DMS53 treated with DMSO at 0.1 percent for 48 hours (cell line): Measurements from ENCODE around the gene THUMPD3.

Source experiments
- DNase-seq: peaks from one replicate; lab custom pipeline; 2025; ENCODE audit not compliant: unreplicated experiment; lab: John Stamatoyannopoulos, UW

Gene THUMPD3

DNA sequence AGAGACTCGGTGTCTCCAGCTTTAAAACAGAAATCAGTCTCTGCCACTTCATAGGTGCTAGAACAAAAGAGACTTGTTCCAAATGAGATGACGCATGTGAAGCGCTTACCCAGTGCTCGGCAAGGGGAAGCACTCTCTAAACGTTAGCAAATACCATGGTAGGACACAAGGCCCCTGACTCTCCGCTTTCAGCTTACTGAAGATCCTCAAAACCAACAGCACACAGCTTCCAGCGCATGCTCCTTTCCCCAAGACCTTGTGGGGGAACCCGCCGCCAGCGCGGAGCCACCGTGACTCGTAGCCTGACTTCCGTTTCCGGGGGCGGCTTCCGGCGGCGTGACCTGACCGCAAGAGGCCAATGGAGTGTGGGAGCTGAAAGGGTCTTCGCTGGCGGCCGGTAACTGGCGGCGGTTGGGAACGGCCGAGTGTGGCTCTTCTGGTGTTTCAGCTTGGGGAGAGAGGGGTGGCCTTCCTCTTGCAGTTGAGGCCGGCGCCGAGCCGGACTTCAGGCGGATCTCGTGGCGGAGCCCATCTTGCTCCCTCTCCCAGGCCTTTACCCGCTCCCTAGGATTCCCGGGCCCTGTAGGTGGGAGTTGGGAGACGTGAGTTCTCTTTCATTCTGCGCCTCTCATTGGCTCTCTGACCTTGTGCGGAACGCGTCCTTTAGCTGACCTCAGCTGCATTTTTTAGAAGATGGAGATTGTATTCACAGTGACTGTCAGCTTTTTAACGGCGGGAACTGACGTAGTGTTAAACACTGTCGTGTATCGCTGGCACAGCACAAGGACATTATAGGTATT is at the start of gene THUMPD3:
THUMPD3 (plus strand) TSS at position 324 of the 800 bp plus-strand sequence. CDS start 2,015 bp downstream, outside the sequence.
- peak; percentile 24 for DNase-seq

- DNase-seq, result no peak
Measured at GRCh38 chr3:9314796-9315195, 48.1 kb upstream of the THUMPD3 start.

DNA sequence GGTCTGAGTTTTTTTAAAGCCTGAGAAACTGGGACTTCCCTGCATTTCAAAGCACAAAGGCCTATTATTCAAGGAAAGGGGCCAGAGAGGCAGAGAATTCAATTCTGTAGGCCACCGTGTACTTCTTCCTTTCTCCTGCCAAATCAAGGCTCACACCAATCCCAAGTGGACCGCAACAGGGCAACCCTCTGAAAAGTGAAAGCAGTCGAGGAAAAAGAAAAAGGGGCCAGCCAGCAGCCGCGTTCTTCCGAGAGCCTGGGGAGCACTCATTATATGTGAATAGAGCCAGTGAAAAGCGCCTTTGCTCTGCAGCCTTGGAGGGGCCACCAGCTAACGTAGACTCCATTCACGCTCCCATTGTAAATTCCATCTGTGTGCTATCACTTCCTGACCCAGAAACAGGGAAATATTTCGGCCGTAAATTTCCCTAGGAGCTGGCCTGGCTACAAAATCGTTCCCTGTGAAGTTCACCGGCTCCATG is 45.9 kb upstream of the THUMPD3 start:
- DNase-seq, result no peak

DNA sequence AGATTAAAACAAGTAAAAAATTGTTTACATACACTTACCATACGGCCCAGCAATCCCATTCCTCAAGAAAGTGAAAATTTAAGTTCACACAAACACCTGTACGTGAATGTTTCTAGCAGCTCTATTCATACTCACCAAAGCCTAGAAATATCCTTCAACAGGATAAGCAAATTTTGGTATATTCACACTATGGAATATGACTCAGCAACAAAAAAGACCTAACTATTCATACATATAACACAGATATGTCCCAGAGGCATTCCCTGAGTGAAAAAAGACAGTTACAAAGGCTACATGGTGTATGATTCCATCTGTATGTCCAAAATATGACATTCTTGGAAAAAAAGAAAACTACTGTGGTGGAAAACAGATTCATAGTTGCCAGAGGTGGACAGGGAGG is 40.1 kb upstream of the THUMPD3 start:
- DNase-seq, result no peak

DNA sequence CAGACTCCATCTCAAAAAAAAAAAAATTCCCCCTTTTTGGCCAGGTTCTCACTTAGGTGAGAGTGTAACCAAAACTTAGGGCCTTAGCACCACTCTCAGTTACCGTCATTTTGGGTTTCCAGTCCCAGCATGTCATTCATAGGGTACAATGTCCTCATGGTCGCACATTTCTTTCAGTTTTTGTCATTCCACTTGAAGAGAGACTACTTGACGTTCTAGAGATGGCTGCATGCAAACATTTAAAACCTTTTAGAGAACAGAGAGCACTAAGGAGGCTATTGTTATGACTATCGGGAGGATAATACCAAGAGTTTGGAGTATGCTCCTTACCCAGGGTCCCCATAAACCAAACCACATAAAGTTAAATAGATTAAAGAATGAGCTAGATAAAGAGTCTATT is 37.9 kb upstream of the THUMPD3 start:
- no peak for DNase-seq

GRCh38 chr3:9327578-9327977 is 35.3 kb upstream of the THUMPD3 start:
- no peak for DNase-seq

DNA sequence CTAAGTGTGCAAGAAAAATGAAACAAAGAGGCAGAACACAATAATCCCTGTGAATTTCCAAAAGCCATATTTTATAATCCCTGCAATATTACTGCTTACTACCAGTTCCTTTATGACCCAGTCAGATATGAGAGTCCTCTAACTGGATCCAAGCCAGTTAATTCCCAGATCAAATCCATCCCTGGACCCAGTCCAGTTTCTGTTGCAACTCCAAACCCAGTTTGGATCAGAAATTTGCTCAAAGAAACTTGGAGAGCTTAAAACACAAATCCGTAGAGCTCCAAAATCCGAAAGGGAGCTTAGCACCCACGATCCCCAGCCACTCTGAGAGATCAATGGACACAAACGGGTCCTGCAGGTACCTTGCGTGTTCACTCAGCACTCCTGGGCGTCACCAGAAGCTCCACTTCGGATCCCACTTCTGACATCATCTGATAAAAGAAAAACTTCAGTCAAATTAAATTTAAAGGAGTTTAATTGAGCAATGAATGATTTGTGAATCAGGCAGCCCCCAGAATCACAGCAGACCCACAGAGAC is 32.6 kb upstream of the THUMPD3 start:
- no peak for DNase-seq

- no peak for DNase-seq
Measured at GRCh38 chr3:9331171-9331570, 31.7 kb upstream of the THUMPD3 start.

DNA sequence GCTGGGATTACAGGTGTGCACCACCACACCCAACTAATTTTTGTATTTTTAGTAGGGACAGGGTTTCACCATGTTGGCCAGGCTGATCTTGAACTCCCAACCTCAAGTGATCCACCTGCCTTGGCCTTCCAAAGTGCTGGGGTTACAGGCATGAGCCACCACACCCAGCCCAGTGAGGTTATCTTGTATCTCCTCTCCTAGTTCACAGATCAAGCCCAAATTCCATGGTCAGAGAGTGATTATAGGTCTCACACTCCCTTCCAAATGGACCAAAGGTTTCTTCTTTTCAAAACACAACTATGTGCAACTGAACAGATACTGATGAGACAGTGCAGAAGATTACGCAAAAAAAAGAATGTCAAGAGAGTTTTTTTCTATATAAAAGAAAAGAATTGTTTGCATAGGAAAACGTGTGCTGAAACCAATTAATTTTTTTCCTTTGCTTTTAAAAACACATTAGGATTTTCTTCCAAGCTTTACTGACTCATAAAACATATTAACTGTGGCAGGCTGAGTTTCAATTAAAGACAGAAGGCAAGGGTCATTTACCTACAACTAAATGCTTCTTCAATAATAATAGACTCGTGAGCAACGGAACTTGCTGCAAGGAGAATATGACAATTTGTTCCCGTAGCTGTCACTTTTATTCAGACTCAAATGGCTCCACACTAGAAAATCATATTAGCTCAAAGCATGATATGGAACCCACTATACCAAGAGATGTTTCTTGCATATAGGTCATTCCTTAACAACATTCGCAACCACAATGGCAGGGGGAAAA is 30.4 kb upstream of the THUMPD3 start:
- DNase-seq, result no peak

GRCh38 chr3:9339761-9340471 is 22.9 kb upstream of the THUMPD3 start:
- no peak for DNase-seq

GRCh38 chr3:9340472-9340902 is 22.4 kb upstream of the THUMPD3 start:
- DNase-seq, result no peak

GRCh38 chr3:9342696-9343095 is 20.2 kb upstream of the THUMPD3 start:
- no peak for DNase-seq

DNA sequence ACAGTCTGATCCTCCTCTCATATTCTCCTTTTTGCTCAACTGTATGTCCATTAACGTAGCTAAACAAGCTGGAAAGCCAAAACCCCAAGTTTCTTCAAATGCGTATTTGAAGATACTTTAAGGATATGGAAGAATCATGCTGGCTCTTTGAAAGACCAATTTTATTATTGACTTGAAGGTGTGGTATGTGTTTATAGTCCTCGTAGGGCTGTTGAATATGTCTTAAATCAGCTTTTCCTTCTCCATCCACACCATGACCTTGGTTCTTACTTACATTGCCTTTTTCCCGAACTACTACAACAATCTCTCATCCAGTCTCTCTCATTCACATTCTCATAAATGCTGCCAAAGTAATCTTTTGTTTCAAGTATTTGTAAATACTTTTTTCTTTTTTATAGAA is 19.7 kb upstream of the THUMPD3 start:
- DNase-seq, result no peak

GRCh38 chr3:9345041-9345440 is 17.8 kb upstream of the THUMPD3 start:
- no peak for DNase-seq

DNA sequence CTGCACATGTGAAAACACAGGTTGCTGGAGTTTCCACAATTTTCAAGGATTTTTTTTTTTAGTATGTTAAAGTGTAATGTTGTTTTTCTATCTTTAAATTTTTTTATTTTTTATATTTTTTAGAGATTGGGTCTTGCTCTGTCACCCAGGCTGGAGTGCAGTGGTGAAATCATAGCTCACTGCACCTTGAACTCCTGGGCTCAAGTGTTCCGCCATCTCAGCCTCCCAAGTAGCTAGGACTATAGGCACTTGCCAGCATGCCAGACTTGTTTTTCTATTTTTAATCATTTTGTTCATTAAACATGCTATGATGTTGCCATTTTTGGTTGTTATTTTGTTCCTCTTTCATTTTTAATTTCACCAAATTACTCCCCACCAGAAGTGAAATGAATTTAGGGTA is 16.7 kb upstream of the THUMPD3 start:
- DNase-seq, result no peak

- no peak for DNase-seq
Measured at GRCh38 chr3:9347081-9347480, 15.8 kb upstream of the THUMPD3 start.

DNA sequence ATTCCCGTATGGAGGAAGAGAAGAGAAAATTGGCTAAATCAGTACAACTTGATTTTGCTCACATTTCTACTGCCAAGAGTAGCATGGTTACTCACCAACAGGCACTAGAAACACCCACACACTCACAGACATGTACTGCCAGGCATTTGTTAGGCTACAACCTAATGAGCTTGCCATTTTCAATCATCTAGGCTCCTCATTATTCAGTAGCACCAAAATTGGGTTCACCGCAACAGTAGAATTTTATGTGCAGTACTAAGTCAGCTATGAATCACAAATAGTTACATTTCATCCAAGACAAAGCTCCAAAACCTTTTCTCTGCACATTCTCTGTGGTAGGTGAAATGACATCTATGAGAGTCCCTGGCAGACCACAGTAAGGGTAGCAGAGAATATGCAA is 15.0 kb upstream of the THUMPD3 start:
- DNase-seq, result no peak

- DNase-seq, result no peak
Measured at GRCh38 chr3:9349321-9350117, 13.3 kb upstream of the THUMPD3 start.

DNA sequence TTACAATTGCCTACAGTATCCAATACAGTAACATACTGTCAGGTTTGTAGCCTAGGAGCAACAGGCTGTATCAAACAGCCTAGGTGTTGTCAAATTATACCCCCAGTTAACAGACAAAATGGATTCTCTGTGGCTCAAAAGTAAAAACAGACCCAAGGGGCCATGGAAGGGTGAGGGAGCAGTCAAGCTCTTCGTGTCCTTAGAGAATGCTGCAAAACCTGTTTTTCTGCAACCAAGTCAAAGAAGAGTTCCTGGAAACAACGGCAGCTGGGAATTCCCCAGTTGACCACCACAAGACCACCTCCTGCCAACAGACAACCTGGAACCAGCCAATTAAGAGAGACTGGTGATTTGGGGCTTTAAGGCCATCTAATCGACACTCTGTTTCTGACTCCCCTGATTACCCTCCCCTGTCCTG is 11.1 kb upstream of the THUMPD3 start:
- no peak for DNase-seq
